Stimulated activated CD4-positive, alpha-beta T cell treated with anti-CD3 and anti-CD28 coated beads, Interleukin-4, amount 100 ng/mL, for 4 hours (primary cell): ENCODE results near the gene TXNL4A.
"Not testable (repeated sequence)": the region's sequence is repeated elsewhere in the genome, so short reads cannot be mapped to it uniquely, and the experiment has no call there.

Source experiments
- DNase-seq, 2 experiments: peaks; one replicate each; pipeline ENCODE4 v3.0.0-alpha.2; 2020

TXNL4A gene, protein sequence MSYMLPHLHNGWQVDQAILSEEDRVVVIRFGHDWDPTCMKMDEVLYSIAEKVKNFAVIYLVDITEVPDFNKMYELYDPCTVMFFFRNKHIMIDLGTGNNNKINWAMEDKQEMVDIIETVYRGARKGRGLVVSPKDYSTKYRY

DNA sequence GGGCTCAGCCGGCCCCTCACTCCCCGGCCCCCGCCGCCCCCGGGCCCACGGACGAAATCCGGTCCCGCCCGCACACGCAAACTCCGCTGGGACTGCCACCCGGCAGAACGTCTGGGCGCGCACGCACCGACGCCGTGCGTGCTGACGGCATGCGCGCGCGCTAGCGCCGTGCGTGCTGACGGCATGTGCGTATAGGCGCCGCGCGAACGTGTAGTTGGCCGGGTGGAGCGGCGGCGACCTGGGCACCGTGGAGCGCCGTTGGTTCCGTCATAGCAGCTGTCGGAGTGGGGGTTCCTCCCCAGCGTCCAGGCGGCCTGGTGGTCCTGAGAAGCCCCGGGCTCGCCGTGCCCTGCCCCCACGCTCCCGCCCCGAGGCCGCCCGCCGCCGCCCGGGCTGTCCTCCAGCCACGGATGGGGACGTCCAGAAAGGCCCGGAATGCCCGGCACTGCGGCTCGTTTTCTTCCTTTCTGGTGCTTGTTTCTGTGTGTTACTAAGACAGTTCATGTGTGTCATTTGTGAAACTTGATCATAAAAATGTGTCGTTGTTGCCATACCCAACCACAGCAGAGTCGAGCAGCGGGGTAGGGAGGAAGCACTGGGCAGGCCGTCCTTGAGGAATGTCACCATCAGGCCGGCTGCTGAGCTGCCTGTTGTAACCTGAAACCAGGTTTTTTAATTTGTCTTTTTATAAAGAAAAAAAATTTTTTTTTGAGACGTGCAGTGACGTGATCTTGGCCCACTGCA lies at the start of gene TXNL4A:
Gene TXNL4A, minus strand, starts transcription at position 113 of the 744 bp plus-strand sequence. CDS start 171 bp downstream, outside the sequence.
- peak; percentile 84 to 85 for DNase-seq

DNA sequence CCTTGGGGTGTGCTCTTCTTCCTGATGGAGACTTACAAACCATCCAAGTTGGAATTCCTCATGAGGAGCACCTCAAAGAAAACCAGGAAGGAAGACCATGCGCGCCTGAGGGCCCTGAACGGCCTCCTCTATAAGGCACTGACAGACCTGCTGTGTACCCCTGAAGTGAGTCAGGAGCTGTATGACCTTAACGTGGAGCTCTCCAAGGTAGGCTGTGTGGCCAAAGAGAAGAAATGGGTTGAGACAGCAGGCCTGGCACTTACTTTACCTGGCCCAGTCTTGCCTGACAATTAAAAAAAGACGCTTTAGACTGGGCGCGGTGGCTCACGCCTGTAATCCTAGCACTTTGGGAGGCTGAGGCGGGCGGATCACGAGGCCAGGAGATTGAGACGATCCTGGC lies 48.9 kb upstream of the TXNL4A start:
- DNase-seq, result no peak

DNA sequence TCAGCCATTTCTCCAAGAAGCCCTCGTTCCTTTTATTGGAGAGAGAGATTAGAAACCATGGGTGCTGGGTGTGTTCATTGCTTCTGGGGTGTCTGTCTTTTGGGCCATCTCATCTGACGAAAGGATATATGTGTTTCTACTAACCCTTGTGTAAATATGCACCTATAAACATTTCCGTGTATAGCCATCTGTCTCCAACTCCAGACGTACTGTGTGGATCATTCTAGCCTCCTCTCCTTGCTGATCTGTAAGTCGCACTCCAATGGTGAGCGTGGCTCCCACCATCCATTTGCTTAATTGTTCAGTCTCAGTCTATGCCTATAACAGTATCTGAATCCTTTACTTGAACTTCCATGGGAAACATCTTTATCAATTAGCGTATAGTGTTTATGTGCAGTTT lies 47.6 kb upstream of the TXNL4A start:
- no peak for DNase-seq

DNA sequence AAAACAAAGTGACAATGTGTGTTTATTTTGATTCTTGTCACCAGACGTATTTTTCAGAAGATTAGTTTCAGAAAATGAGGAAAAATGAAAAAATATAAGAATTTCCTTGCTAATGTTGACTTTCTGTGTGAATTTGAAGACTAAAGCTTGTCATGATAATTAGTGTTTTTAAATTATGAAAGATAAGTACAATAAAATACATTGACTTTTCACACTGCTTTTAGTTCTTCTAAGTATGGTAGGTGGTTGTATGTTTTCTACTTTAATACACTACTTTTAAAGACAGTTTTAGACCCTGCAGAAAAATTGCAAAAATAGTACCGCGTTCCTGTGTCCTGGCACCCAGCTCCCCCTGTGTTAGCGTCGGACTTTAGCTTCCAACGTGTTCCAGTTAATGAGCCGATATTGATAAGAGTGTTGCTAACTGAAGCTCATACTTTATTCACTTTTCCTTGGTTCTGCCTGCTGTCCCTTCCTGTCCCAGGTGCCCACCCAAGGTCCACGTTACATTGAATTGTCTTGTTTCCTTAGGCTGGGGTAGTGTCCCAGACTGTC lies 46.6 kb upstream of the TXNL4A start:
- DNase-seq, result no peak

DNA sequence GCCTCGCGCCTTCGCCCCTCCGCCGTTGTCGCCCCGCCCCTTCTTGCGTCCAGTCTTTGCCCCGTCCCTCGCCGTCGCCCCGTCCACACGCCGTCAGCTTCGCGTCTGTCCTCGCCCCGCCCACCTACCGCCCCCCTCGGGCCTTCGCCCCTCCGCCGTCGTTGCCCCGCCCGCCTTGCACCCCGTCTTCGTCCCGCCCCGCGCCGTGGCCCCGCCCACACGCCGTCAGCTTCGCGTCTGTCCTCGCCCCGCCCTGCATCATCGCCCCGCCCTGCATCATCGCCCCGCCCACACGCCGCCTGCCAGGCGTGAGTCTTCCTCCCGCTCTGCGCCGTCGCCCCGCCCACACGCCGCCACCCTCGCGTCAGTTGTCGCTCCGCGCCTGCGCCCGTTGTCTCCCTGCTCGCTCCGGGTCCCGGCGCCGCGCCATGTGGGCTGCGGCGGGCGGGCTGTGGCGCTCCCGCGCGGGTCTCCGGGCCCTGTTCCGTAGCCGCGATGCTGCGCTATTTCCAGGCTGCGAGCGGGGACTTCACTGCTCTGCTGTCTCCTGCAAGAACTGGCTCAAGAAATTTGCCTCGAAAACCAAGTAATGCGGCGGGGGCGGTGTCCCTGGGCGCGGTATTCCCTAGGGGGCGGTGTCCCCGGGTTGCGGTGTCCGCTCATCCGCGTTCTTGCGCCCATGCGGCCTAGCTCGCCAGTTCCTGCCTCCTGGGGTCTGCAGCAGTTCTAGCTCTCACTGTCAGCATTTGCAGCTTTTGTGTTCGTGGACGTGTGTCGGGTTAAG lies 45.9 kb upstream of the TXNL4A start, which contains the start of gene RBFA:
Gene RBFA, plus strand, starts transcription at position 367 of the 784 bp plus-strand sequence. Its CDS starts 62 bp downstream, at position 429.
- peak; percentile 98 to 100 for DNase-seq

DNA sequence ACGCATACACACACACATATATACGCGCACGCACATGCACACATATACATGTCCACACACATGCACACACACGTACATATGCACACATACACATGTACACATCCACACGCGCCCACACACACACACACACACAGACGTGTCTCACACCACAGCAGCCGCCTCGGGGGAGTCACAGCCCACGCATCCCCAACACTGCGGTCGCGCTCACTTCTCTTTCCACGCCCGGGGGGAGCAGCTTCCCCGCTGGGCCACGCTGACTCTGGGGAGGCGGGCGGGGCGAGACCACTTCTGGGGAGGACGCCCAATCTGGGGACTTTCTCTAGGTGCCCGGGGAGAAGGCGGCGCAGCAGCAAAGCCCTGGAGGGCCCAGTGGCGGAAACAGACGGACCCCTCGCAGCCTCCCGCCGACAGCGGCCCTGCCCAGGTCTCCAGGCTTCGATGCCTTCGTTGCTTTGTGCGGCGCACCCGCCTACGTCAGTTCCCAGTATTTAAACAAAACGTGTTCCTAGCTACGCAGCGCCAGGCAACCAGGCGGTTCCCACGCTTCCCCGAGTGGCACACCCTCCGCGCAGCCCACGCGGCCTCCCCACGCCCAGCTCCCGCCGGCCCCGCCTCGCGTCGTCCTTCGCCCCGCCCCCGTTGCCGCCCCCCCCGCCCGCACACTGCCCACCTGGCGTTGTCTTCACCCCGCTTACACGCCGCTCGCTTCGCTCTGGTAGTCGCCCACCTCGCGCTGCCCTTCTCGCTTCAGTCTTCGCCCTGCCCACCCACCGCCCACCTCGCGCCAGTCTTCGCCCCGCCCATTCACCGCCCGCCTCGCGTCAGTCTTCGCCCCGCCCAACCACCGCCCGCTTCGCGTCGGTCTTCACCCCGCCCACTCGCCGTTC lies 45.1 kb upstream of the TXNL4A start:
- peak; percentile 57 to 91 for DNase-seq

DNA sequence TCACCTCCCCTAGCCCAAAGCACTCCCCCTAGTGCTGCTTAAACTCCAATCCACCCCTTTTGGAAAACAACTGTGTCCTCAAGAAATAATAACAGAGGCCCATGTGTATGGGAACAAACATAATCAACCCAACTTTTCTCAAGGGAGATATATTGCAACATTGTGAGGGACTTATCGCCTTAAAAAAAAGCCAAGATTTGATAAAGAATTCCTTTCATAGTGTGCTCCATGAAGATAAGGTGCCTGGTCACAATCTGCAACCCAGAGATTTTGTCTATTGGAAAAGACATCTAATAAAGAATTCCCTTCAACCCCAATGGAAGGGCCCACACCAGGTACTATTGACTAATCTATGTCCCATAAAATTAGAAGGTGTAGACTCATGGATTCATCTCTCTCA lies 41.3 kb upstream of the TXNL4A start:
- DNase-seq, result no peak

DNA sequence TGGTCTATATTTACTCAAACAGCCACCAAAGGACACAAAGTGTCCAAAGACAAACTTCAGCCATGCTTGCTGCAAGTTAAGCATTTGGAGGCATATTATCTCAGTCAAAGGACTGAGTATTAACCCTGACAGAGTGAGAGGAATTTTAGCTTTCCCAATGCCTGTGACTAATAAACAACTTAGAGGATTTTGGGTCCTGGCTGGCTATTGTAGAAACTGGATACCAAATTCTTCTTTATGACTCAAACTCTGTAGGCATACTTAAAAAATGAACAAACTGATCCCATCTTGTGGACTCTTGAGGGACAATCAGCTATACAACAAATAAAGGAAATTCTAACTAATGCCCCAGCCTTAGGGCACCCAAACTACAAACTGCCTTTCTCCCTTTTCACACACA lies 39.4 kb upstream of the TXNL4A start:
- DNase-seq, result not testable (repeated sequence)

DNA sequence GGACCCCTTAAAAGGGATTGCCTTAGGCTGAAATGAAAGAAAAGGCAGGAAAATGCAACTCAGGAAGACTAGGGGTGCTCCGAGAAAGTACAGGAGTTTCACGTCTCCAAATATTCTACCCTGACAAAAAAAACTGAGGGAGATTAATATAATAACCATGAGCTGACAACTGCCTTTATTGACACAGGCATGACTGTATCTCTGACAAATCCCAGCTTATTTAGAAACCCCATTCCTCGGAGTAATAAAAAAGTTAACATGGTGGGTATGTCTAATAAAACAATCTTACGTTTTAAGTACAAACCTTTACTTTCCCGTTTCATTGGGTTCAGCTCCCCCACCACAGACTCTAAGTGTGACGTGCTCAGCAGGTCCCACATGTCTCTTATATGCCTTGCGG lies 38.0 kb upstream of the TXNL4A start:
- no peak for DNase-seq

DNA sequence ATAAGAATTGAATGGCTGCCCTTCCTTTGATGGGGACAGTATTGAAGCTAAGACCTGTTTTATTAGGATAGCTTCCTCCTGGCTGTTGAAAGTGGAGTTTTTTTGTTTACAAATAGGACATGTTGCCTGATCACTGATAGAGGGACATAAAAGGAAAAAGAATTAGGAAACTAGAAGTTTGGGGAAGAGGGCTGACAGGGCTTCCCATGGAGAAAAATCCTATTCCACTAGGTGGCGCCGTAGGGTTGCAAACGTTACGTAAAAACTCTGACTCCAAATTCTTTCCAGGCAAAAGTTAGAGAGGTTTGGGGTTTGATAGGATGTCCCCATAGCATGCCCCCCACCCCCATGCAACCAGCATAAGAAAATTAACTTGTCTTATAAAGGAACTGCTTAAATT lies 34.8 kb upstream of the TXNL4A start:
- no peak for DNase-seq

DNA sequence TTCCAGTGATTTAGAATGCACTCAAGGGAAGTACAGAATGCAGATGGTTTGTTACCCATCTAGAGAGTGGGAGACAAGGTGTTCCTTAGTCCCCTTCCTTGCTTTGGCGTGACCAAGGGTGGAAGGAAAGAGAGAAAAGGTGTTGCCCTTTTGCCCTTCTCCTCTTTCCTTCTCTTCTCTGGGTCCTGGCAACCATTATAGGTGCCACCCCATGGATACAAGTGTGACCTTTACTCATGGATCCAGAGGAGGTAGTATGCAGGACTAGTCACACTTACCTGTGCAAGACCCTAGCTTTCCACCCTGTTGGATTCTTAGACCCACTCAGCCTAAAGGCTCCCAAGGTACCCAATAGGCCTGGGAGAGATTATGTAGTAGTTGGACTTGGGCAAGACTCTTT lies 34.2 kb upstream of the TXNL4A start:
- no peak for DNase-seq

DNA sequence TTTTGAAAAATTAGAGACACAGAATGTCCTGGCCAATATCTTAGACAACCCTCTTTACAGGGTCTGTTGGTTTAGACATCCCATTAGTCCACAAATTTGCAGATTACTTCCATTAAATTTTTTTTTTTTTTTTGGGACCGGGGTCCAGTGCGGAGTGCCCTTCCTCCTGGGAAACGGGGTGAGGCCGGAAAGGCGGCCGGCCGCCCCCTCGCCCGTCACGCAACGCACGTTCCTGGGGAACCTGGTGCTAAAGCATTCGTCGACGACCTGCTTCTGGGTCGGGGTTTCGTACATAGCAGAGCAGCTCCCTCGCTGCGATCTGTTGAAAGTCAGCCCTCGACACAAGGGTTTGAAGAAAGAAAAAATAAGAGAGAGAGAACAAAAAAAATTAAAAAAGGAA lies 24.4 kb upstream of the TXNL4A start:
- DNase-seq, result no peak

DNA sequence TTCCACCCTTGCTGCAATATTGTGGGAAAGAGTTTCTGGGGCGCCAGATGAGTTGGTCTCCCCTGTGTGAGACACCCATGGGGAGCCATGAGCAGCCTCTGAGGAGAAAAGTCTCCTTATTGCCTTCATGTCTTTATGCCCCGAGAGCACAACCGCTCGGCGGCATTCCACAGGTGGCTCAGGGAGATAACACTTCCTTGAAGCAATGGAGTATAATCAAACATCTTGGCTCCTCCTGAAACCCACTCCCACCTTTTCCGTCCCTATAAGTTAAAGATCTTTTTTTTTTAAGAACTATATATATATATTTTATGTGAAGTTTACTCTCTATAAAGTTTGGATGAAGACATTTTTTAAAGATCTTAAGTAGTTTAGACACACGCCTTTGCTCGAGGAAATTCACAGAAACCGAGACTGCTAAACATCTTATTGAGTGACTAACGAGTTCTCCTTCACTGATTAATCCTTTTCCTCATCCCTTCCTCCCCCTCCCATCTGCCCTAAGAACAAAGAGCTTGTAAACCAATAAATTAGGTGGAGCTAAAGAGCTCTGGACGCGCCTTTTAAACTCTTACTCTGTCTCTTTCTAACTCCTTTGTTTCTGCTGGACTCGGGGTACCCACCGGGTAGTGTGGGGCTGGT lies 23.3 kb upstream of the TXNL4A start:
- not testable (repeated sequence) for DNase-seq

DNA sequence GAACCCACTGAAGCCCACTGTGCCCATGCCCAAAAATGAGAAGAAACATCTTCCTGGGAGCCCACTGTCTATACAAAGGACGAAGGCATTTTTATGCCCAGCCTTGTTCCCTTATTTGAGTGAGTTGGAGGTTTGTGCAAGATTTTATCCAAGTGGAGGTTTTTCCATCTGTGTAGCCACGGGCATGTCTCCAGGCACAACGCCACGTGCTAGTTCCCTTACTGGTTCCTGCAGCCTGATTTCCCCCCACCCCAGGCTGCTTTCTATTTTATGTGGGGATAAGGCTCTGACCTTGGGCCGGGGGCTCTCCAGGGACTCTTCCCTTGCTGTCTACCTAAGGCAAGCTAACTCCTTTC lies 22.2 kb upstream of the TXNL4A start:
- DNase-seq, result no peak

DNA sequence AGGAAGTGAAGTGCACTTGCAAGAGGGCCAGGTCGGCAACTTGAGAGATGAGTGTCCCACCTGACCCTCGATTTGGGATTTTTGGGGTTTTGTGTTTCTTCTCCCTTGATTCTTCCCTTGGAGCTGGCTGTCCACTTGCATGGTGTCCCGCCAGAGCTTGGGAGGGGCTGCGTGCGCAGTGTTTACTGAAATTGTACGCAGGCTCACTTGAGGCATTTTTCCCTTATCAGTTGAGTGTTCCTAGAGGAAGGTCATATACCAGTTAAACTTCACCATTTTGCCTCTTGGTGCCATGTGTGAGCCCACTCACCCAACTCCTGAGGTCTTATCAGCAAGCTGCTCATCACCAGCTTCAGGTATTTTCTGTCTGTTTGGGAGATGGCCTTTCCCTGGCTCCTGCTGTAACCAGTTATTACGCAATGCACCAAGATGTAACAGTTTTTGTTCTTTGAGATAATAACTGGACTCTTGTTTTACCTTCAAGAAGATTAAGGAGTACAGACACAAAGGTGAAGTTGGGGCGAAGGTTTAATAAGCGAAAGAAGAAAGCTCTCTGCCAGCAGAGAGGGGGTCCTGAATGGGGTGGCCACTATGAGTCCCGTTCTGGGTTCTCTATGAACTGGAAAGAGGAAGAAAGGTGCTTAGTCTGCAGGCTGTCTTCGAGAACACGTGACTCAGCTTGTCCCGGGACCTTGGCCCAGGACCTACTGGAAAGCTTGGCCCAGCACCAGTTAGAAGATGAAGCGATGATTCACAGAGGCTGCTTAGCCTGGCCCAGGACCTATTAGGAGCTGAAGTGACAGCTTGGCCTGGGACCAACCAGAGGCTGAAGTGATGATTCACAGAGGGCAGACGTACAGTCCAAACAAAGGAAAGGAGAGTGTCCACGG lies 21.5 kb upstream of the TXNL4A start:
- no peak for DNase-seq

DNA sequence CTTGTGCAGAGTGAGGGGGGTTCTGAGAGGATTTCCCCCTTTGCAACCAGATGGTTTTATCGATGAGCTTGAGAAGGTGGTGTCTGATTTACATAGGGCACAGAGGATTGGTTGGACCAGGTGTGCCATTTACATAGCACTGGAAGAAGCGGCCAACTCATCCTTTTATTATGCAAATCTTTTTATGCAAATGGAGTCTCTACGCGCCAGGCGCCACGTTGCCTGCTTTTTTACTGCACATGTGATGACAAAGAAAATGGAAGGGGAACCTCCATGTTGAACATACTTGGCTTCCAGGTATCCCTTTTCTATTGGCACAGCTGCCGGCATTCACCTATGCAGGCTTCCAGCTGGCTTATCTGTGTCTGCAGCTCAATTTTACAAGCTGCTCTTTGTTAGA lies 18.4 kb upstream of the TXNL4A start:
- DNase-seq, result no peak

DNA sequence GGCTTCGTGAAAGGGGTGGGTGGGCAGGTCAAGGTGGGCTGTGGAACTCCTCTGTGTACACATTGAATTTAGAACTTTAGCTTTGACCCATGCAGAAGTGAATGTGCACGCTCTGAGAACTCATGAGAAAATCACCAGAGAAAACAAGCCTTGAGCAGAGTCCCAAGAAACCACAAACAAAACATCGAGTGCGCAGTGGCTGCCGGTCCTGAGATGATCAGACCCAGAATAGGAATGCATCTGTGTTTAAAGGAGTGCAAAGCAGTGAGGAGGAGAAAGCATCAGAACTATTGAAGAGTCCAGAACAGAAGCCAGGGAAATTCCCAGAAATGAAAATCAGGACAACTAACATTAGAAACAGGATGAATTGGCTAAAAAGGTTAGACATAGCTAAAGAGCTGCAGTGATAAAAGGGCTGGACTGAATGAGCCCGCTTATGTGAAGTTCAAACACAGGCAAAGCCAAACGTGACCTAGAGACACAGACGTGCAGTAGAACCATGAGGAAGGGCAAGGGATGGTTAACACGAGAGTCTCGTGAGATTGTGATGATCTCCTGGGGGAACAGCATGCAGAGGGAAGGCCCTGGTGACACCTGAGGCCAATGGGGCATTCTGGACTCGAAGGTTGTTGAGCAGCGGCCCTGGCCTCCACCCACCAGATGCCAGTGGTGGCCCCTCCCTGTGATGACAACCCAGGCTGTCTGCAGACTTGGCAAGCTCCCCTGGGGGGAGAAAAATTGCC lies 16.4 kb upstream of the TXNL4A start:
- no peak for DNase-seq

DNA sequence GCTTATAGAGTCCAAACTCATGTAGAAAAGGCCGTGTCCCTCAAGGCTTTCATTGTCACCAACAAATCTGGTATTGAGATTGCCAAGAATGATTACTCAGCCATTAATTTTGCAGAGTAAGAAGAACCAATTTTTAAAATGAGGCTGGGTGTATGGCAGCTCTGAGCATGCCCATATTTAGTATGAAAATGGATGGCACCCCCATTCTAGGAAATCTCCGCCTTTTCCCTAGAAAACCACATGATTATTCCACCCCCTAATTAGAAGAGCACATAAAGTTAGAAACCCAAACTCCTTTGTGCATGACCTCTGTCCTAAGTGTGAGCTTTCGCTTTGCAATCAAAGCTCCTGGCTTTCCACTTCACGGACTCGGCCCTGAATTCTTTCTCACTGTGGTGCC lies 14.1 kb upstream of the TXNL4A start:
- no peak for DNase-seq

DNA sequence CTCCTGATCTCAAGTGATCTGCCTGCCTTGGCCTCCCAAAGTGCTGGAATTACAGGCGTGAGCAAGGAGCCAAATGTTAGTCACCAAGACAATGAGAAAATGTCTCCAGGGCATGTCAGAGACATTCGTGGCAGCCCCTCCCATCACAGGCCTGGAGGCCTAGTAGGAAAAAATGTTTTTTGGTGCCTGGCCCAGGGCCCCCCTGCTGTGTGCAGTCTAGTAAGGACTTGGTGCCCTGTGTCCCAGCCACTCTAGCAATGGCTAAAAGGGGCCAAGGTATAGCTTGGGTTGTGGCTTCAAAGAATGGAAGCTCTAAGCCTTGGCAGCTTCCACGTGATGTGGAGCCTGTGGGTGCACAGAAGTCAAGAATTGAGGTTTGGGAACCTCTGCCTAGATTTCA lies 12.5 kb upstream of the TXNL4A start:
- no peak for DNase-seq

DNA sequence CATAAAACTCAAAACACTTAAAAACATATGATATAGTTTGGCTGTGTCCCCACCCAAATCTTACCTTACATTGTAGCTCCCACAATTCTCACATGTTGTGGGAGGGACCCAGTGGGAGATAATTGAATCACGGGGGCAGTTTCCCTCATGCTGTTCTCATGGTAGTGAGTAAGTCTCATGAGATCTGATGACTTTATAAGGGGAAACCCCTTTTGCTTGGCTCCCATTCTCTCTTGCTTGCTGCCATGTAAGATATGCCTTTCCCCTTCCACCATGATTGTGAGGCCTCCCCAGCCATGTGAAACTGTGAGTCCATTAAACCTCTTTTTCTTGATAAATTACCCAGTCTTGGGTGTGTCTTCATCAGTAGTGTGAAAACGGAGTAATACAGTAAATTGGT lies 11.3 kb upstream of the TXNL4A start:
- DNase-seq, result not testable (repeated sequence)
